ENCODE results near the gene TECR. TPM values are rescaled to one million over a fixed set of nuclear protein-coding genes. Genes with fewer than 3 reads are reported as not detected.

Gene TECR
- total RNA-seq, 4 donors from 2014 or later = 117 to 165 (median 147) TPM

DNA sequence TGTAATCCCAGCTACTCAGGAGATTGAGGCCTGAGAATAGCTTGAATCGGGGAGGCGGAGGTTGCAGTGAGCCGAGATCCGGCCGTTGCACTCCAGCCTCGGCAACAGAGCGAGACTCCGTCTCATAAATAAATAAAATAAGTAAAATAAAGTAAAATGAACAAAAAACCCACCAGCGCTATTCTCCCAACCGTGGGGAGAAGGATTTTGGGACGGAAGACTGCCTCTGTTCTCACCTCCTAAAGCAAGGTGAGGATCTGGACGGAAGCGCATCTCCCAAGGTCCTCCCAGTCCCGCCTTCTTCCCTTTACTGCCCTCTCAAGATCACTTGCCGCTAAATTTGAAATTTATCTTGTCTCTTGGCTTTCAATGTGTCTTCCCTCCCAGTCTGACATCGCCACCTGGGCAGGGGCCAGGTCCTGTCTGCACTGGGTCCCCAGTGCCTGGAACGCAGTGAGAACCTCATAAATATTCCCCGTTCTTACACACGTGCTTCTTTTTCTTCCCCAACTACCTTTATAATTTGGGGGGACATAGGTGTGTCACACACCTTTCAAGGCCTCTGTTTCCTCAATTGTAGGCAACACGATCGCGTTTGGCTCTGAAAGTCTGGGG, 10.0 kb upstream of the TECR start:
- no peak for TF ChIP-seq POLR2A (IDR thresholded peaks at IDR 0.05)
- TF ChIP-seq, protein P1, sequence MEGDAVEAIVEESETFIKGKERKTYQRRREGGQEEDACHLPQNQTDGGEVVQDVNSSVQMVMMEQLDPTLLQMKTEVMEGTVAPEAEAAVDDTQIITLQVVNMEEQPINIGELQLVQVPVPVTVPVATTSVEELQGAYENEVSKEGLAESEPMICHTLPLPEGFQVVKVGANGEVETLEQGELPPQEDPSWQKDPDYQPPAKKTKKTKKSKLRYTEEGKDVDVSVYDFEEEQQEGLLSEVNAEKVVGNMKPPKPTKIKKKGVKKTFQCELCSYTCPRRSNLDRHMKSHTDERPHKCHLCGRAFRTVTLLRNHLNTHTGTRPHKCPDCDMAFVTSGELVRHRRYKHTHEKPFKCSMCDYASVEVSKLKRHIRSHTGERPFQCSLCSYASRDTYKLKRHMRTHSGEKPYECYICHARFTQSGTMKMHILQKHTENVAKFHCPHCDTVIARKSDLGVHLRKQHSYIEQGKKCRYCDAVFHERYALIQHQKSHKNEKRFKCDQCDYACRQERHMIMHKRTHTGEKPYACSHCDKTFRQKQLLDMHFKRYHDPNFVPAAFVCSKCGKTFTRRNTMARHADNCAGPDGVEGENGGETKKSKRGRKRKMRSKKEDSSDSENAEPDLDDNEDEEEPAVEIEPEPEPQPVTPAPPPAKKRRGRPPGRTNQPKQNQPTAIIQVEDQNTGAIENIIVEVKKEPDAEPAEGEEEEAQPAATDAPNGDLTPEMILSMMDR (IDR thresholded peaks at IDR 0.05) = no peak
- WGBS, 2 donors = 76 to 78% methylated on average over 22 of the region's 22 CpGs
- intact Hi-C loops (cut with DNase I; ENCODE audit: low total_unique reads) = no loop called here
- no peak overlapping the region for H3K4me3 ChIP-seq (ENCODE audit: low read depth, poor library complexity, severe bottlenecking)
- no peak for DNase-seq (ENCODE audit: low spot score in 2 of 2)

DNA sequence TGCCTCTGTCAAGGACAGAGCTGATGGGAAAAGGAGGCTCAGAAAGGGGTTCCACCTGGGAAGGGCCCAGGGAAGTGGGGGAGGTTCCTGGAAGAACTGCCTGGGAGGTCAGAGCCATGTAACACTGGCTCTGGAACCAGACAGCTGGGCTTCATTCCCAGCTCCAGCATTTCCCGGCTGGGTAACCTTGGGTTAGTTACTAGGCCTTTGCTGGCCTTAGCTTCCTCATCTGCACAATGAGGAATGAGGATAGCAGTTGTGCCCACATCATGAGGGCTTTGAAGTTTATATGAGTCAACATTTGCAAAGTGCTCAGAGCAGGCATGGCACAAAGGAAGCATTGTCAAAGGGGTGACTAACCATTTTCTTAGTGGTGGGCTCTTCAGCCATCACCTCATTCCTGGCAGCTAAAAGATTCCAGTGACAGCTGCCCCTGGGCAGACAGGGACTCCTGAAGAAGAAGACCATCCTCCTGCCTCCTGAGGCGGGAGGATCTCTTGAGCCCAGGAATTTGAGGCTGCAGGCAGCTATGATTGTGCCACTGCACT, 9.5 kb upstream of the TECR start:
- WGBS, 2 donors = 50 to 54% methylated on average over 2 of the region's 2 CpGs
- TF ChIP-seq, protein P1 (IDR thresholded peaks at IDR 0.05) = peak in 1 of 3 donors; percentile 8
- TF ChIP-seq POLR2A (IDR thresholded peaks at IDR 0.05) = no peak
- no peak for DNase-seq (ENCODE audit: low spot score in 2 of 2)
- no peak overlapping the region for H3K4me3 ChIP-seq (ENCODE audit: low read depth, poor library complexity, severe bottlenecking)
- intact Hi-C loops (cut with DNase I; ENCODE audit: low total_unique reads) = no loop called here

DNA sequence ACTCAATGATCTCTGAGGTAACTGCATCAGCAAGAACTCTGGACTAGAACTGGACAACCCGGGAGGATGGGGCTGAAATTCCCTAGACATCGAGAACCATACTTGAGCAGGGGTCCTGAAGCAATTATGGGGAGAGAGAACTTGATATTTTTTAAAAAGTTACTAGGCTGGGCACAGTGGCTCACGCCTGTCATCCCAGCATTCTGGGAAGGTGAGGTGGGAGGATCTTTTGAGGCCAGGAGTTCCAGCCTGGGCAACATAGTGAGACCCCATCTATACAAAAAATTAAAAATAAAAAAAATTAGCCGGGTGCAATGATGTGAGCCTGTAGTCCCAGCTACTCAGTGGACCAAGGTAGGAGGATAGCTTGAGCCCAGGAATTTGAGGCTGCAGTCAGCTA, 8.9 kb upstream of the TECR start:
- TF ChIP-seq POLR2A (IDR thresholded peaks at IDR 0.05) = no peak
- TF ChIP-seq, protein P1 (IDR thresholded peaks at IDR 0.05) = no peak
- intact Hi-C loops (cut with DNase I; ENCODE audit: low total_unique reads) = no loop called here
- H3K4me3 ChIP-seq (ENCODE audit: low read depth, poor library complexity, severe bottlenecking) = no peak overlapping the region
- no peak for DNase-seq (ENCODE audit: low spot score in 2 of 2)
- WGBS, 2 donors = 89 to 90% methylated on average over 4 of the region's 4 CpGs

DNA sequence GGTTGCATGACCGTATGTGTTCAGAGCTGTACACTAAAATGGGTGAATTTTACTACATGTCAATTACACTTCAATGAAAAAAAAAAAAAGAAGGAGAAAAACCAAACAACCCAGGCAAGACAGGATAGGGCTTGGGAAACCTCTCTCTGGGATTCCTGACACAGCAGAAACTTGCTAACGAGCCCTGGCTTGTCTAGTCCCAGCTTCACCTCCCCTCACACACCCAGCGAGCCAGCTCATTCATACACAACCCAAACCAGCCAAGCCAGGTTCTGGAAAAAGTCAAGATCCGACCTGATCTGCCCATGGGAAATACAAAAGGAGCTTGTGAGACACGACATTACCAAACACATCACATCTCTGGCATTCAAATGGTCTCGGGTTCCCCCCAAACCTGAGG, 3.7 kb upstream of the TECR start:
- DNase-seq (ENCODE audit: low spot score in 2 of 2) = peak in 1 of 2 donors; percentile 73
- no peak for TF ChIP-seq POLR2A (IDR thresholded peaks at IDR 0.05)
- TF ChIP-seq, protein P1 (IDR thresholded peaks at IDR 0.05) = no peak
- 38 to 51% methylated on average over 6 of the region's 6 CpGs for WGBS, 2 donors
- no peak overlapping the region for H3K4me3 ChIP-seq (ENCODE audit: low read depth, poor library complexity, severe bottlenecking)
- intact Hi-C loops (cut with DNase I; ENCODE audit: low total_unique reads) = no loop called here

DNA sequence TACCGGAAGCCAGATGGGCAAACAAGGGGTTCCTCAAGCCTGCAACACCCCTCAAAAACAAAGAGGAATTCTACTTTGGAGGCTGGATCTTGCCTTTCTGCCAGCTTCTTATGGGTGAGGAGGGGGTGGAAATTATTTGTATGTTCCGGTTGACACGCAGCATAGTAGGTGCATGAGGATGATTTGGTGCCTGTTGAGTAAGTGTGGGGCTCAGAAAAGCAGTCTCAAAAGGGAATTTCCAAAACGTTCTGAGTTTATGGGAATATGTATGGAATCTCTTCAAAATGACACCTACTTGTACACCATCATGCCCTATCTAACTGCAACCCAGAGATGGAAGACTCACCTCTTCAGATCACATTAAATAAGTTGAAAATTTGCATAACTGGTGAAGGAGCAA, 3.0 kb upstream of the TECR start:
- no peak overlapping the region for H3K4me3 ChIP-seq (ENCODE audit: low read depth, poor library complexity, severe bottlenecking)
- DNase-seq (ENCODE audit: low spot score in 2 of 2) = no peak
- intact Hi-C loops (cut with DNase I; ENCODE audit: low total_unique reads) = no loop called here
- TF ChIP-seq, protein P1 (IDR thresholded peaks at IDR 0.05) = no peak
- TF ChIP-seq POLR2A (IDR thresholded peaks at IDR 0.05) = no peak
- 58% methylated on average over 4 of the region's 4 CpGs for WGBS, 2 donors

All from lower leg skin (tissue), 4 donors.